CD4-positive, alpha-beta T cell treated with Interleukin-2 at 100 ng/mL for 4 hours (primary cell): ENCODE results near the gene RARG.

Experiments used
- DNase-seq: peaks from one replicate; pipeline ENCODE4 v3.0.0-alpha.2; 2020; ENCODE audit warnings: low spot score

The RARG gene

GRCh38 chr12:53223389-53224060, 8.5 kb downstream of the RARG start:
- DNase-seq = no peak

- DNase-seq = no peak
Measured at GRCh38 chr12:53222806-53223261, 9.2 kb downstream of the RARG start.

GRCh38 chr12:53222170-53222721, 9.8 kb downstream of the RARG start:
- DNase-seq = no peak

GRCh38 chr12:53221203-53222080, 10.6 kb downstream of the RARG start:
- DNase-seq = peak; percentile 49

- DNase-seq = peak; percentile 79
Measured at GRCh38 chr12:53220694-53221202, 11.3 kb downstream of the RARG start.

- DNase-seq = peak; percentile 77
Measured at GRCh38 chr12:53219956-53220693, 11.9 kb downstream of the RARG start.

- peak; percentile 43 for DNase-seq
Measured at GRCh38 chr12:53219292-53219955, 12.6 kb downstream of the RARG start.

GRCh38 chr12:53218551-53219291, 13.3 kb downstream of the RARG start:
- DNase-seq = no peak

GRCh38 chr12:53217931-53218307, 14.1 kb downstream of the RARG start:
- no peak for DNase-seq

GRCh38 chr12:53217051-53217930, 14.7 kb downstream of the RARG start:
- DNase-seq = peak; percentile 42

- no peak for DNase-seq
Measured at GRCh38 chr12:53215497-53215896, 16.5 kb downstream of the RARG start.

- DNase-seq = no peak
Measured at GRCh38 chr12:53214687-53215455, 17.1 kb downstream of the RARG start.

- no peak for DNase-seq
Measured at GRCh38 chr12:53214221-53214620, 17.8 kb downstream of the RARG start.

- peak; percentile 83 for DNase-seq
Measured at GRCh38 chr12:53213348-53213747, 18.7 kb downstream of the RARG start.

GRCh38 chr12:53212931-53213330, 19.1 kb downstream of the RARG start:
- no peak for DNase-seq

GRCh38 chr12:53211476-53212381, 20.3 kb downstream of the RARG start:
- no peak for DNase-seq

- no peak for DNase-seq
Measured at GRCh38 chr12:53210843-53211242, 21.2 kb downstream of the RARG start.
